Measurements from ENCODE around the gene DSG4.

Gene DSG4

DNA sequence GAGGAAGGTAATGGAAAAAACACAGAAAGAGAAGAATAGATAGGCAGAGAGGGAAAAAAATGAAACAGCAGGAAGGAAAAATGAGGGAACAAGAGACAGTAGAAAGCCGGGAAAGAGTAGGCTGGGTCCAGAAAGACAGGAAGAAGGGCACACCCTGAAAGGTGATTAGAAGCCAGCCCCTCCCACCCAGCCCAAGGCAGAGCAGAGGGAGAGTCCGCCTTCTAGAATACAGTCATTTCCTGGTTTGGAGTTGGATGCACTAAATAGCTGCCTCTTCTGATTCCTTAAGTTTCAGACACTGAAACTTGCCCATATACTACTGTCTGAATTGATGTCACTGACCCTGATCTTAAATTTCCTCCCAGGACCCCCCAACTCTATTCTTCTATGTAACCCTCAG lies 53.0 kb downstream of the DSG4 start:
- no peak overlapping the region for H2AFZ ChIP-seq (ENCODE audit: low read length, unreplicated experiment)
- H3K79me2 ChIP-seq (ENCODE audit: control insufficient read depth, insufficient read depth, low read length, unreplicated experiment), result no peaks in the 10 kb centered on the region
- no peak overlapping the region for H3K27ac ChIP-seq (ENCODE audit: low read depth, low read length)
- no peaks in the 10 kb centered on the region for H3K27me3 ChIP-seq (ENCODE audit: insufficient read depth, low read length)
- no peaks in the 10 kb centered on the region for H3K36me3 ChIP-seq (ENCODE audit: insufficient read depth, low read length)
- H3K4me1 ChIP-seq (ENCODE audit: control insufficient read depth, insufficient read depth, low read length, unreplicated experiment), result no peaks in the 10 kb centered on the region
- no peak overlapping the region for H3K4me3 ChIP-seq (ENCODE audit: low read depth, low read length)

DNA sequence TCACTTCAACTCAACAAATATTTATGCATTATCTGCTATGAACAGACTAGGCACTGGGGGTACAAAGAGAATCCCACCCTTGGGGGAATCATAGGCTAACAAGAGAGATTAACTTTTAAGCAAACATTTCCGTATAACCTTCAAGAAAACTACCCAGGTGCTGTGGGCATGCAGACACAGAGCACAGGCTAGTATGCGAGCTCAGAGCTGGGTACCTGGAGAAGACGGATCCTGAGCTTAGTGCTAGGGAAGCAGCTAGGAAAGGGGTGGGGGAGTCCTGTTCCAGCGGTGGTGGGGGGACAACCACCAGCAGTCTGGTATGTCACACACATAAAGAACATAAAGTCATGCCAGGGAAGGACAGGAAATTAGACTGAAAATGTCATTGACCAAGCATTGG lies 53.5 kb downstream of the DSG4 start:
- no peak overlapping the region for H3K27ac ChIP-seq (ENCODE audit: low read depth, low read length)
- H3K4me3 ChIP-seq (ENCODE audit: low read depth, low read length), result no peak overlapping the region
- no peaks in the 10 kb centered on the region for H3K79me2 ChIP-seq (ENCODE audit: control insufficient read depth, insufficient read depth, low read length, unreplicated experiment)
- H3K4me1 ChIP-seq (ENCODE audit: control insufficient read depth, insufficient read depth, low read length, unreplicated experiment), result no peaks in the 10 kb centered on the region
- no peak overlapping the region for H2AFZ ChIP-seq (ENCODE audit: low read length, unreplicated experiment)
- no peaks in the 10 kb centered on the region for H3K27me3 ChIP-seq (ENCODE audit: insufficient read depth, low read length)
- no peaks in the 10 kb centered on the region for H3K36me3 ChIP-seq (ENCODE audit: insufficient read depth, low read length)

DNA sequence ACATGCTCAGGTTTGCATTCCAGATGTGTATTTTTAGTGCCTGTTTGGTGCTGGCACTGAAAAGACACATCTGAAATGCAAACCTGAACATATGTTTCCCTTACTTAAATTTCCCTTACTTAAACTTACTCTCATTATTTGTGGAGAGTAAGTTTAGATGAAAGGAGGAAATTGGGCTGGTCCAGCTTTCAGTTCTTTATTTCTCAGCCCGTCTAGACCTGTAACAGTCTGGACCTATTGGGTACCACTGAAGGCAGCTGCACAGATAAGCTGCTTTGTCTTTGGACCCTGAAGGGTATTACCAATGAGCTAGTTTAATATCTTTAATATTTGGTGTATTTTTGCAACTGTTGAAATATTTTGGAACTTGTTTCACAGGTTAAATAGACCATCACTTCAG lies 54.0 kb downstream of the DSG4 start:
- no peaks in the 10 kb centered on the region for H3K79me2 ChIP-seq (ENCODE audit: control insufficient read depth, insufficient read depth, low read length, unreplicated experiment)
- no peaks in the 10 kb centered on the region for H3K4me1 ChIP-seq (ENCODE audit: control insufficient read depth, insufficient read depth, low read length, unreplicated experiment)
- H3K36me3 ChIP-seq (ENCODE audit: insufficient read depth, low read length), result no peaks in the 10 kb centered on the region
- no peak overlapping the region for H3K27ac ChIP-seq (ENCODE audit: low read depth, low read length)
- H3K4me3 ChIP-seq (ENCODE audit: low read depth, low read length), result no peak overlapping the region
- no peak overlapping the region for H2AFZ ChIP-seq (ENCODE audit: low read length, unreplicated experiment)
- no peaks in the 10 kb centered on the region for H3K27me3 ChIP-seq (ENCODE audit: insufficient read depth, low read length)

DNA sequence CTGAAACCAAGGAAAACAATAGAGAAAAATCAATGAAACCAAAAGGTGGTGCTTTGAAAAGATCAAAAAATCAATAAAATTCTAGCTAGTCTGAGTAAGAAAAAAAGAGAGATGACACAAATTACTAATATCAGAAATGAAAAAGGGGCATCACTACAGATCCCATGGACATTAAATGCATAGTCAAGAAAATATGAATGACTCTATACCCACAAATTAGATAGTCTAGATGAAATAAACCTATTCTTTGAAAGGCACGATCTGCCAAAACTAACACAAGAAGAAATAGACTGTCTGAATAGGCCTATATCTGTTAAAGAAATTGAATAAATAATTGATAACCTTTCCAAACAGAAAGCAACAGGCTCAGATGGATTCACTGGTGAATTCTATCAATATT lies 55.7 kb downstream of the DSG4 start:
- H2AFZ ChIP-seq (ENCODE audit: low read length, unreplicated experiment), result no peak overlapping the region
- no peaks in the 10 kb centered on the region for H3K27me3 ChIP-seq (ENCODE audit: insufficient read depth, low read length)
- H3K27ac ChIP-seq (ENCODE audit: low read depth, low read length), result no peak overlapping the region
- H3K79me2 ChIP-seq (ENCODE audit: control insufficient read depth, insufficient read depth, low read length, unreplicated experiment), result no peaks in the 10 kb centered on the region
- no peaks in the 10 kb centered on the region for H3K36me3 ChIP-seq (ENCODE audit: insufficient read depth, low read length)
- H3K4me3 ChIP-seq (ENCODE audit: low read depth, low read length), result no peak overlapping the region
- H3K4me1 ChIP-seq (ENCODE audit: control insufficient read depth, insufficient read depth, low read length, unreplicated experiment), result no peaks in the 10 kb centered on the region

DNA sequence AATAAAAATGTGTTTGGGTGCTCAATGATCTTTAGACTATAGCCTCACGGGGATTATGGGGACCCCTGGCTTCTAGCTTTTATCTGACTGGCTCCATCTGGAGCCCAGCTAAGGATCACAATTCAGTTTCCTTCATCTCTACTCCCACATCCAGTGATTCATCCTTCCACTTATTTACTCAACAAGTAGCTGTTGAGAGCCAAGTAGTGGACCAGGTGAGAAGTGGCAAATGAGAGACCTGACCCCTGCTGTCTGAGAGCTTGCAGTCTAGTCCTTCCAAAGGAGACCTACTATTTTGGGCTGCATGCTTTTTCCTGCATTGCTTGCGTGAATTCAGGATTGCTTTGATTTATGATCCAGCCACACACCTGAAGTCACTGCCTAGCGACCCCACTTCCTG lies 60.2 kb downstream of the DSG4 start:
- H3K4me1 ChIP-seq (ENCODE audit: control insufficient read depth, insufficient read depth, low read length, unreplicated experiment), result no peaks in the 10 kb centered on the region
- H3K27ac ChIP-seq (ENCODE audit: low read depth, low read length), result no peak overlapping the region
- H2AFZ ChIP-seq (ENCODE audit: low read length, unreplicated experiment), result no peak overlapping the region
- H3K27me3 ChIP-seq (ENCODE audit: insufficient read depth, low read length), result no peaks in the 10 kb centered on the region
- no peak overlapping the region for H3K4me3 ChIP-seq (ENCODE audit: low read depth, low read length)
- H3K79me2 ChIP-seq (ENCODE audit: control insufficient read depth, insufficient read depth, low read length, unreplicated experiment), result no peaks in the 10 kb centered on the region
- no peaks in the 10 kb centered on the region for H3K36me3 ChIP-seq (ENCODE audit: insufficient read depth, low read length)

DNA sequence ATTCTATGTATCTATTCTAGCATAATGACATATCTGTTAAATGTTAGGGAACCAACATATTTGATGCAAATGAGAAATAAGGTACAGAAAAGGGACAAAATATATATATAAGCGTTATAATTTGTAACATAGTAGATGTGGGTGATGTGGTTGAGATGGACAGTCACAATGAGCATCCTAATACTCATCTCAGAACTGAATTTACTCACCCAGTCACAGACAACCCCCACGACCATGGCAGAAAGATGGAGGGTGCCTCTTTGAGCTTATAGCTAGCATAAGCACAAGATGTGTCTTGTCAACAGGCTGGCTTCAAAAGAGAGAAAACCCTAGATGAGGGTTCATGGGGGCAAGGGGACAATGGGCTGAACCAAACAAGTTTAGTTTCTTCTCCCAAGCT lies 61.8 kb downstream of the DSG4 start:
- H3K79me2 ChIP-seq (ENCODE audit: control insufficient read depth, insufficient read depth, low read length, unreplicated experiment), result no peaks in the 10 kb centered on the region
- no peak overlapping the region for H3K27ac ChIP-seq (ENCODE audit: low read depth, low read length)
- H3K36me3 ChIP-seq (ENCODE audit: insufficient read depth, low read length), result no peaks in the 10 kb centered on the region
- no peaks in the 10 kb centered on the region for H3K4me1 ChIP-seq (ENCODE audit: control insufficient read depth, insufficient read depth, low read length, unreplicated experiment)
- H2AFZ ChIP-seq (ENCODE audit: low read length, unreplicated experiment), result no peak overlapping the region
- no peak overlapping the region for H3K4me3 ChIP-seq (ENCODE audit: low read depth, low read length)
- no peaks in the 10 kb centered on the region for H3K27me3 ChIP-seq (ENCODE audit: insufficient read depth, low read length)

DNA sequence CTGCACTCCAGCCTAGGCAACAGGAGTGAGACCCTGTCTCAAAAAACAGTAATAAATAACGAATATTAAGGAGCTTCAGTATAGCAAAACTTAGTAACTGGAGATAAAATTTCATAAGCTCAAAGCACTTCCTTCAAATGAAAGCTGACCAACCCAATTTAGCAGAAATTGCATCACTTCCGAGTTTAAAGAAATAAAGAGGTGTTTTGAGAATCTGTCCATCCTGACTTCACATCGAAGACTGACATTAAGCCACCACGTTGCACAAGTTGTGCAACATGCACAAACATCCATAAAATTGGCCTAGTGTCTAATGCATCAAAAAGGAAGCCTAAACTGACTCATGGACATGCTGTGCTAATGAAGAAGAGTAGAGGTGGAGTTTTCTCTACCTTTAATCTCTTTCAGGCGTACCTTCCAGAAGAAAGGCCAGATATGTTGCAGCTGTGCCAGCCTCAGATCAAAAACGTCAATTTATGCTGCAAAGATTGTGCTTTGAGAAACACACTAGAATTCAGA lies 63.3 kb downstream of the DSG4 start:
- H3K4me3 ChIP-seq (ENCODE audit: low read depth, low read length), result no peak overlapping the region
- no peaks in the 10 kb centered on the region for H3K36me3 ChIP-seq (ENCODE audit: insufficient read depth, low read length)
- no peaks in the 10 kb centered on the region for H3K4me1 ChIP-seq (ENCODE audit: control insufficient read depth, insufficient read depth, low read length, unreplicated experiment)
- no peak overlapping the region for H2AFZ ChIP-seq (ENCODE audit: low read length, unreplicated experiment)
- no peak overlapping the region for H3K27ac ChIP-seq (ENCODE audit: low read depth, low read length)
- no peaks in the 10 kb centered on the region for H3K79me2 ChIP-seq (ENCODE audit: control insufficient read depth, insufficient read depth, low read length, unreplicated experiment)
- H3K27me3 ChIP-seq (ENCODE audit: insufficient read depth, low read length), result no peaks in the 10 kb centered on the region

DNA sequence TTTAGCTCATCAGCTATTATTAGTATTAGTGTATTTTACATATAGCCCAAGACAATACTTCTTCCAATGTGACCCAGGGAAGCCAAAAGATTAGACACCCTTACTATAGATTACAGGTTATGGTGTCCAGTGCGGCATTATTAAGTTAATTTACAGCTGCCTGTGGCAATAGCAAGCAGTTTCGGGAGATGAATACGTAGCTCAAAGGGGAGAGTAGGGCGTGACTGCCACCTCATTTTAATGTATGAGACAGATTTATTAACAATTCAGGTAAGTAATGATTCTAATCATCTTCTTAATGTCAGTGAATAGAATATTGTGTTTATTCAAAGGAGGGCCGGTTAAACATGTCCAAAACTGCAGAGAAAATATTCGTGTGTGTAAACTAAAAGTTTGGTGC lies 64.2 kb downstream of the DSG4 start:
- Histone ChIP-seq H2AFZ (ENCODE audit: low read length, unreplicated experiment) (no peak overlapping the region), H3K27me3 (ENCODE audit: insufficient read depth, low read length) (no peaks in the 10 kb centered on the region), H3K79me2 (ENCODE audit: control insufficient read depth, insufficient read depth, low read length, unreplicated experiment) (no peaks in the 10 kb centered on the region), H3K36me3 (ENCODE audit: insufficient read depth, low read length) (no peaks in the 10 kb centered on the region), H3K27ac (ENCODE audit: low read depth, low read length) (no peak overlapping the region), H3K4me3 (ENCODE audit: low read depth, low read length) (no peak overlapping the region), H3K4me1 (ENCODE audit: control insufficient read depth, insufficient read depth, low read length, unreplicated experiment) (no peaks in the 10 kb centered on the region)

DNA sequence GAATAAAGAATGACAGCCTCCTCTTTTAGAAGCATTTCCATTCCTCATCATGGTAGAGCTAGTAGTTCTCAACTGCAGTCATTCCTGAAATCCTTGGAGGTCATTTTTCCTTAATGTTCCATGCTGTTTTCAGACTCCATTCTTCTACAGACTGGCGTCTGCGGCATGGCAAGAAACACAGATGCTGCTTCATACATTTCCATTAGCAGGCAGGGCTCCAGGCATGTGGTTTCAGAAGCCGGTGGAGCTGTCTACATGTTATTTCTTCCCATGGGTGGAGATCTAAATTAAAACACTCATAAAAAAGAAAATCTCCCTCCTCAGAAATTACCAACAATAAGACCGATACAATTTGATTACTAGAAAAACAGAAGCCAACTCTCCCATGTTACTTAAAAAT lies 64.9 kb downstream of the DSG4 start:
- H3K27ac ChIP-seq (ENCODE audit: low read depth, low read length), result no peak overlapping the region
- H2AFZ ChIP-seq (ENCODE audit: low read length, unreplicated experiment), result no peak overlapping the region
- H3K36me3 ChIP-seq (ENCODE audit: insufficient read depth, low read length), result no peaks in the 10 kb centered on the region
- H3K4me1 ChIP-seq (ENCODE audit: control insufficient read depth, insufficient read depth, low read length, unreplicated experiment), result no peaks in the 10 kb centered on the region
- no peaks in the 10 kb centered on the region for H3K27me3 ChIP-seq (ENCODE audit: insufficient read depth, low read length)
- no peak overlapping the region for H3K4me3 ChIP-seq (ENCODE audit: low read depth, low read length)
- H3K79me2 ChIP-seq (ENCODE audit: control insufficient read depth, insufficient read depth, low read length, unreplicated experiment), result no peaks in the 10 kb centered on the region

DNA sequence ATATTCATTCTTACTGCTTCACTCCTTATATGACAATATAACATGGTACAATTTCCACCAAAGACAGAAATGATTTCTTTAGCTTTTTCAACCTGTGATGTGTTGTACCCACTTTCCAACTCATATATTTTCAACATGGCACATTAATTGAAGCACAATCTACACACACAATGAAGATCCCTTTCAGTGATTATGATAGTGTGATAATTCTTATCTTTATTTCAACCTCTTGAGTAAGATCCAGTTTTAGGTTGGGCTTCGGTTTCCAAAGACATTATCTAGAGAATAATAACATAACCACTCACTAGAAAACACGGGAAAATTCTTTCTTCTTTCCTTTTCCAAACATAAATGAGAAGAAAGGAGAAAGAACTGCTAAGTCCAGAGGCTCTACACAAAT lies 67.6 kb downstream of the DSG4 start:
- no peak overlapping the region for H3K4me3 ChIP-seq (ENCODE audit: low read depth, low read length)
- no peak overlapping the region for H2AFZ ChIP-seq (ENCODE audit: low read length, unreplicated experiment)
- H3K36me3 ChIP-seq (ENCODE audit: insufficient read depth, low read length), result no peaks in the 10 kb centered on the region
- H3K4me1 ChIP-seq (ENCODE audit: control insufficient read depth, insufficient read depth, low read length, unreplicated experiment), result no peaks in the 10 kb centered on the region
- no peak overlapping the region for H3K27ac ChIP-seq (ENCODE audit: low read depth, low read length)
- no peaks in the 10 kb centered on the region for H3K79me2 ChIP-seq (ENCODE audit: control insufficient read depth, insufficient read depth, low read length, unreplicated experiment)
- H3K27me3 ChIP-seq (ENCODE audit: insufficient read depth, low read length), result no peaks in the 10 kb centered on the region

DNA sequence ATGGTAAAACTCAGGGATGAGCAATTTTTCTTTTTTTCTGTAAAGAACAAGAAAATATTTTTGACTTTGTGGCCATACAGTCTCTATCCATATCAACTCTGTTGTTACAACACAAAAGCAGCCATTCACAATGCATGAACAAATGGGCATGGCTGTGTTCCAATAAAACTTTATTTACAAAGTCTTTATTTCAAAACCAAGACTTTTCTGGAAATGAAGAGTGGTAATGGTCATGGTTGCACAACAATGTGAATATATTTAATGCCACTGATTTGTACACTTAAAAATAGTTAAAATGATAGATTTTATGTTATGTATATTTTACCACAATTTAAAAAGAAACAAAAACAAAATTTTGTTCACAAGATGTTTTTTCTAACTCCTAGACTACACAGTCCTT lies 69.3 kb downstream of the DSG4 start:
- Histone ChIP-seq H3K27me3 (ENCODE audit: insufficient read depth, low read length) (no peaks in the 10 kb centered on the region), H3K27ac (ENCODE audit: low read depth, low read length) (no peak overlapping the region), H3K36me3 (ENCODE audit: insufficient read depth, low read length) (no peaks in the 10 kb centered on the region), H3K79me2 (ENCODE audit: control insufficient read depth, insufficient read depth, low read length, unreplicated experiment) (no peaks in the 10 kb centered on the region), H3K4me1 (ENCODE audit: control insufficient read depth, insufficient read depth, low read length, unreplicated experiment) (no peaks in the 10 kb centered on the region), H3K4me3 (ENCODE audit: low read depth, low read length) (no peak overlapping the region), H2AFZ (ENCODE audit: low read length, unreplicated experiment) (no peak overlapping the region)
